Fibroblast of lung (primary cell): ENCODE data around the gene ELMO2. TPM values are rescaled to one million over a fixed set of nuclear protein-coding genes. Genes with fewer than 3 reads are reported as not detected.

ENCODE experiments used
- DNase-seq, 2 donors: peaks; one replicate each; pipeline versions ENCODE4 v3.0.0 to v3.0.0-alpha.2; 2010; ENCODE audit warnings: low read depth in 2 of 2
- H2AFZ ChIP-seq: 2 replicates; pipeline ENCODE4 v1.5.1; 2012; ENCODE audit warnings: low read length, control low read depth, inconsistent platforms
- H3K27ac ChIP-seq: 2 replicates; pipeline ENCODE4 v1.5.1; 2011; ENCODE audit warnings: low read length, control low read depth; ENCODE audit not compliant: insufficient read depth
- H3K27me3 ChIP-seq: 2 replicates; pipeline ENCODE4 v1.5.1; 2011; ENCODE audit warnings: mild to moderate bottlenecking, low read length; ENCODE audit not compliant: control insufficient read depth, insufficient read depth
- H3K36me3 ChIP-seq: 2 replicates; pipeline ENCODE4 v1.5.1; 2011; ENCODE audit warnings: low read length; ENCODE audit not compliant: control insufficient read depth, insufficient read depth
- H3K4me1 ChIP-seq: 2 replicates; pipeline ENCODE4 v1.5.1; 2011; ENCODE audit warnings: low read length; ENCODE audit not compliant: control insufficient read depth, insufficient read depth; ENCODE audit errors: extremely low read depth
- H3K4me2 ChIP-seq: 2 replicates; pipeline ENCODE4 v1.5.1; 2011; ENCODE audit warnings: low read length, control low read depth; ENCODE audit not compliant: insufficient read depth; ENCODE audit errors: extremely low read depth
- H3K4me3 ChIP-seq, 4 experiments: fragments of 200-600 bp in 1 of 4; sonication (generic) in 1 of 4; replicated peaks in 1 of 4; 2 replicates each; pipeline ENCODE4 v1.5.1; 2011 to 2016; ENCODE audit warnings: low read length in 4 of 4, low read depth in 3 of 4, mild to moderate bottlenecking in 3 of 4, control low read depth in 2 of 4, inconsistent platforms in 1 of 4, mixed read lengths in 1 of 4; ENCODE audit not compliant: insufficient read depth in 1 of 4; ENCODE audit errors: control extremely low read depth in 1 of 4
- H3K79me2 ChIP-seq: 2 replicates; pipeline ENCODE4 v1.5.1; 2012; ENCODE audit warnings: mild to moderate bottlenecking, low read length, inconsistent platforms; ENCODE audit not compliant: control insufficient read depth, insufficient read depth
- H3K9ac ChIP-seq: 2 replicates; pipeline ENCODE4 v1.5.1; 2011; ENCODE audit warnings: mild to moderate bottlenecking, low read length, control low read depth; ENCODE audit not compliant: insufficient read depth
- H3K9me3 ChIP-seq: 2 replicates; pipeline ENCODE4 v1.5.1; 2012; ENCODE audit warnings: low read depth, low read length; ENCODE audit not compliant: control insufficient read depth, insufficient read depth
- H4K20me1 ChIP-seq: 2 replicates; pipeline ENCODE4 v1.5.1; 2011; ENCODE audit warnings: low read length; ENCODE audit not compliant: control insufficient read depth, insufficient read depth; ENCODE audit errors: extremely low read depth
- EZH2 ChIP-seq: IDR thresholded peaks from 2 replicates; pipeline ENCODE4 v1.5.1; 2012; ENCODE audit warnings: low read length, control low read depth, mild to moderate bottlenecking; ENCODE audit errors: missing control alignments
- polyA plus RNA-seq, 2 donors: library from polyadenylated mRNA; depleted of rRNA in 1 of 2; stranded (reverse) in 1 of 2; unstranded in 1 of 2; fragments of >200 nt; gene quantifications; 2 replicates each; pipeline ENCODE4 v1.2.1, GENCODE V29; 2011 to 2012; ENCODE audit warnings: missing spikeins in 1 of 2
- total RNA-seq: library from RNA; depleted of rRNA; stranded (reverse); fragments of >200 nt; gene quantifications from 2 replicates; pipeline ENCODE4 v1.2.1, GENCODE V29; 2014
- TF ChIP-seq, protein P1 (sequence below), 2 donors: IDR thresholded peaks in 1 of 2; conservative IDR thresholded peaks in 1 of 2; 1 replicate in 1 of 2; 2 replicates in 1 of 2; pipeline ENCODE4 v1.5.1; 2011 to 2012; ENCODE audit warnings: low read length in 2 of 2, control low read depth in 1 of 2, inconsistent platforms in 1 of 2, low read depth in 1 of 2, mild to moderate bottlenecking in 1 of 2

ELMO2 gene
- total and polyA plus RNA-seq, 2 donors (not counting 1 experiment from before 2014, with no cell fraction given), result 33.7 to 43.8 TPM

DNA sequence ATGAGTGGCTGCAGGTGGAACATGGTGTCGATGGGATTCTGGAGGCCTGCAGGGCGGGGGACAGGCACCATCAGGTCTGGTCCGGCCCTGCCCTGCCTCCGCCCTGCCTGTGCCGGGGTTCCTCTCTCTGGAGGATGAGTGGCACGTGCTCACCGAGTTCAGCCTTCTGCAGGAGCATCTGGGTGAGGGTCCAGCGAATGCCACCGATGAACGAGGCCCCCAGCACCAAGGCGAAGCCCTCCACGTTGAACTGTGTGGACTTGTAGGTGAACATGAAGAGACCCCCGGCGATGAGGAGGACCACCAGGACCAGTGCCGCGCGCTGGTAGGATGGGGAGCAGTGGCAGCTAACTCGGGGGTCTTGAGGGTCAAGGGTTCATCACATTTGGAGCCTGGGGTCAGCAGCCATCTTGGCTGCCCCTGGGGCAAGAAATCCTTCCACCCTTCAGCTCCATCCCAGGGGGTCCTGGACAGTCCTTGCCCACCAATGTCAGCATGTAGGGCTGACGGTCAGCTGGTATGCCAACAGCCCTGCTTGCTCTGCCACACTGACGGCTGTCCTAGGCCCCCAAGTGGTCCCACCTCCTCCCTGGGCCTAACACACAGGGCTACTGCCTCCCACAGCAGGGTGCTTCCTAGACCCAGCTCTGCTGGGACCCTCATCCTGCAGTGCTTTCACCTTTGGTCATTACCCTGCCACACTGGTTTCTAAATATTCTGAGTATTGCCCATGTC is 51.3 kb downstream of the ELMO2 start:
- no peak overlapping the region for H3K9ac ChIP-seq
- H3K36me3 ChIP-seq, result peaks cover 6% of the 10 kb centered on the region
- H4K20me1 ChIP-seq, result no peaks in the 10 kb centered on the region
- H3K4me1 ChIP-seq, result peaks cover 3% of the 10 kb centered on the region
- H3K79me2 ChIP-seq, result no peaks in the 10 kb centered on the region
- H3K9me3 ChIP-seq, result no peaks in the 10 kb centered on the region
- no peak overlapping the region for H2AFZ ChIP-seq
- no peak overlapping the region for H3K4me2 ChIP-seq
- TF ChIP-seq, protein P1, sequence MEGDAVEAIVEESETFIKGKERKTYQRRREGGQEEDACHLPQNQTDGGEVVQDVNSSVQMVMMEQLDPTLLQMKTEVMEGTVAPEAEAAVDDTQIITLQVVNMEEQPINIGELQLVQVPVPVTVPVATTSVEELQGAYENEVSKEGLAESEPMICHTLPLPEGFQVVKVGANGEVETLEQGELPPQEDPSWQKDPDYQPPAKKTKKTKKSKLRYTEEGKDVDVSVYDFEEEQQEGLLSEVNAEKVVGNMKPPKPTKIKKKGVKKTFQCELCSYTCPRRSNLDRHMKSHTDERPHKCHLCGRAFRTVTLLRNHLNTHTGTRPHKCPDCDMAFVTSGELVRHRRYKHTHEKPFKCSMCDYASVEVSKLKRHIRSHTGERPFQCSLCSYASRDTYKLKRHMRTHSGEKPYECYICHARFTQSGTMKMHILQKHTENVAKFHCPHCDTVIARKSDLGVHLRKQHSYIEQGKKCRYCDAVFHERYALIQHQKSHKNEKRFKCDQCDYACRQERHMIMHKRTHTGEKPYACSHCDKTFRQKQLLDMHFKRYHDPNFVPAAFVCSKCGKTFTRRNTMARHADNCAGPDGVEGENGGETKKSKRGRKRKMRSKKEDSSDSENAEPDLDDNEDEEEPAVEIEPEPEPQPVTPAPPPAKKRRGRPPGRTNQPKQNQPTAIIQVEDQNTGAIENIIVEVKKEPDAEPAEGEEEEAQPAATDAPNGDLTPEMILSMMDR (conservative IDR thresholded peaks at IDR 0.05 in 1 of 2, IDR thresholded peaks at IDR 0.05 in 1 of 2; ENCODE audit: low read depth in 1 of 2, low read length in 2 of 2), result no peak
- no peak for TF ChIP-seq EZH2
- no peak overlapping the region for H3K27ac ChIP-seq
- no peak for DNase-seq
- H3K27me3 ChIP-seq, result no peaks in the 10 kb centered on the region
- no peak overlapping the region for H3K4me3 ChIP-seq

- Histone ChIP-seq H2AFZ (no peak overlapping the region), H3K9ac (no peak overlapping the region), H3K79me2 (no peaks in the 10 kb centered on the region), H4K20me1 (no peaks in the 10 kb centered on the region), H3K27ac (no peak overlapping the region), H3K27me3 (no peaks in the 10 kb centered on the region), H3K4me3 (no peak overlapping the region), H3K4me1 (peaks cover 6% of the 10 kb centered on the region), H3K36me3 (peaks cover 6% of the 10 kb centered on the region), H3K4me2 (no peak overlapping the region), H3K9me3 (no peaks in the 10 kb centered on the region)
- TF ChIP-seq, protein P1 (conservative IDR thresholded peaks at IDR 0.05 in 1 of 2, IDR thresholded peaks at IDR 0.05 in 1 of 2; ENCODE audit: low read depth in 1 of 2, low read length in 2 of 2), result no peak
- no peak for TF ChIP-seq EZH2
- DNase-seq, result no peak
Observed at GRCh38 chr20:46354207-46354555, 52.2 kb downstream of the ELMO2 start.

DNA sequence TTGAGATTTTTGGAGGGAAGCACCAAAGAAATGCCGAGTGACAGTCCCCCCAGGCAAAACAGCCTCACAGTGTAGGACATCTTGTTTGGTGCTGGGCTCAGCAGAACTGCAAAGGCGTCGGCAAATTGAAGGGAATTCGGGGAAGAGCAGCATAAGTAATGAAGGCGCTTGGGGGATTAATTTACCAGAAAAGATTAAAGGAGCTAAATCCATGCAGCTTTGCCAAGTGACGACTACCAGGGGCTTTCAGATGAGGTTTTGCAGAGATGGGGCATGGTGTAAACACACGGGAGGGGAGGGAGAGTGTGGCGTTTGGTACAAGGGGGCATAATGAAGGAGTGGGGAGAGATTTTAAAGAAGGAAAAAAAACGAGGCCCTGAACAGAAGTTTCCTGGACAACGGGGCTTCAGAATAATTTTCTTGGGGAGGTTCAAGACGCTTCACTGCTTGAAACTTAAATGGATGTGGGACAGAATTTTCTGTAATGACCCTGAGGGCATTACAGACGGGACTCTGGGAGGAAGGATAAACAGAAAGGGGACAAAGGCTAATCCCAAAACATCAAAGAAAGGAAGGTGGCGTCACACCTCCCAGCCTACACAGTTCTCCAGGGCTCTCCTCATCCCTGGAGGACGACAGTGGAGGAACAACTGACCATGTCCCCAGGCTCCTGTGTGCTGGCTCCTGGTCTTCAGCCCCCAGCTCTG is 52.8 kb downstream of the ELMO2 start:
- peaks cover 6% of the 10 kb centered on the region for H3K36me3 ChIP-seq
- H3K9me3 ChIP-seq, result no peaks in the 10 kb centered on the region
- no peak overlapping the region for H3K4me3 ChIP-seq
- no peak overlapping the region for H3K27ac ChIP-seq
- no peak for DNase-seq
- no peak overlapping the region for H2AFZ ChIP-seq
- no peak overlapping the region for H3K4me2 ChIP-seq
- no peak for TF ChIP-seq EZH2
- TF ChIP-seq, protein P1 (conservative IDR thresholded peaks at IDR 0.05 in 1 of 2, IDR thresholded peaks at IDR 0.05 in 1 of 2; ENCODE audit: low read depth in 1 of 2, low read length in 2 of 2), result no peak
- H3K4me1 ChIP-seq, result peaks cover 6% of the 10 kb centered on the region
- H3K9ac ChIP-seq, result no peak overlapping the region
- no peaks in the 10 kb centered on the region for H3K79me2 ChIP-seq
- no peaks in the 10 kb centered on the region for H3K27me3 ChIP-seq
- H4K20me1 ChIP-seq, result no peaks in the 10 kb centered on the region
